Measurements from ENCODE around the gene RGS10. TPM values are rescaled to one million over a fixed set of nuclear protein-coding genes. Genes with fewer than 3 reads are reported as not detected.

The RGS10 gene
- total and polyA plus RNA-seq, 2 experiments from 2014 or later: 26.9 to 40.3 TPM

- Histone ChIP-seq H3K27ac (no peak overlapping the region), H3K36me3 (ENCODE audit: low read depth) (no peaks in the 10 kb centered on the region), H3K9me2 (ENCODE audit: insufficient read depth) (no peaks in the 10 kb centered on the region), H3F3A (ENCODE audit: insufficient read depth) (no peaks in the 10 kb centered on the region), H3K9me3 (ENCODE audit: low read depth) (no peaks in the 10 kb centered on the region), H3K4me3 (no peak overlapping the region), H2AFZ (no peak overlapping the region), H3K9ac (no peak overlapping the region), H3K4me2 (ENCODE audit: unreplicated experiment) (no peak overlapping the region), H3K79me2 (ENCODE audit: insufficient read depth) (no peaks in the 10 kb centered on the region), H3K4me1 (ENCODE audit: insufficient read depth) (no peaks in the 10 kb centered on the region), H4K20me1 (ENCODE audit: insufficient read depth) (no peaks in the 10 kb centered on the region), H3K27me3 (replicated peaks; ENCODE audit: insufficient read depth) (peaks cover 58% of the 10 kb centered on the region)
- 65 to 72% methylated on average over 10 of the region's 10 CpGs for WGBS, 2 experiments (ENCODE audit: low coverage in 1 of 2, low lambda C conversion rate in 2 of 2, missing lambda C conversion rate in 2 of 2)
- TF ChIP-seq EZH2phosphoT487 (IDR thresholded peaks at IDR 0.05; ENCODE audit: insufficient read depth, low read depth) (no peak), EZH2 (IDR thresholded peaks at IDR 0.05; ENCODE audit: insufficient read depth, poor library complexity, severe bottlenecking) (no peak)
- in situ Hi-C loops (cut with MboI): no loop called here
- DNase-seq: no peak
These were observed 67.9 kb downstream of the RGS10 start for GRCh38 chr10:119474606-119475005.

DNA sequence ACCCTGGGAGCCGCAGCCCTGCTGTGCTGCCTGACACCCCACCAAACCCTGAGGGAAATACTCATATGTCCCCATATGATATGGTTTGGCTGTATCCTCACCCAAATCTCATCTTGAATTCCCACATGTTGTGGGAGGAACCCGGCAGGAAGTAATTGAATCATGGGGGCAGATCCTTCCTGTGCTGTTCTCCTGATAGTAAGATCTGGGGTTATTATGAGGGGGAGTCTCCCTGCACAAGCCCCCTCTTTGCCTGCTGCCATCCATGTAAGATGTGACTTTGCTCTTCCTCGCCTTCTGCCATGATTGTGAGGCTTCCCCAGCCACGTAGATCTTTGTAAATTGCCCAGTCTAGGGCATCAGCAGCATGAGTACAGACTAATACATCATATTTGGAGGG is 68.7 kb downstream of the RGS10 start:
- no peak overlapping the region for H3K4me3 ChIP-seq
- no peaks in the 10 kb centered on the region for H3K79me2 ChIP-seq (ENCODE audit: insufficient read depth)
- H3K4me2 ChIP-seq (ENCODE audit: unreplicated experiment): no peak overlapping the region
- 60% methylated on average over 4 of the region's 4 CpGs for WGBS, 2 experiments (ENCODE audit: low coverage in 1 of 2, low lambda C conversion rate in 2 of 2, missing lambda C conversion rate in 2 of 2)
- no peaks in the 10 kb centered on the region for H3K9me2 ChIP-seq (ENCODE audit: insufficient read depth)
- no peaks in the 10 kb centered on the region for H3K9me3 ChIP-seq (ENCODE audit: low read depth)
- no peak overlapping the region for H3K9ac ChIP-seq
- H3K36me3 ChIP-seq (ENCODE audit: low read depth): no peaks in the 10 kb centered on the region
- in situ Hi-C loops (cut with MboI): no loop called here
- no peak for DNase-seq
- no peak overlapping the region for H3K27ac ChIP-seq
- peaks cover 56% of the 10 kb centered on the region for H3K27me3 ChIP-seq (replicated peaks; ENCODE audit: insufficient read depth)
- no peak overlapping the region for H2AFZ ChIP-seq
- TF ChIP-seq EZH2phosphoT487 (IDR thresholded peaks at IDR 0.05; ENCODE audit: insufficient read depth, low read depth): no peak
- no peak for TF ChIP-seq EZH2 (IDR thresholded peaks at IDR 0.05; ENCODE audit: insufficient read depth, poor library complexity, severe bottlenecking)
- no peaks in the 10 kb centered on the region for H3F3A ChIP-seq (ENCODE audit: insufficient read depth)
- H4K20me1 ChIP-seq (ENCODE audit: insufficient read depth): no peaks in the 10 kb centered on the region
- H3K4me1 ChIP-seq (ENCODE audit: insufficient read depth): no peaks in the 10 kb centered on the region

DNA sequence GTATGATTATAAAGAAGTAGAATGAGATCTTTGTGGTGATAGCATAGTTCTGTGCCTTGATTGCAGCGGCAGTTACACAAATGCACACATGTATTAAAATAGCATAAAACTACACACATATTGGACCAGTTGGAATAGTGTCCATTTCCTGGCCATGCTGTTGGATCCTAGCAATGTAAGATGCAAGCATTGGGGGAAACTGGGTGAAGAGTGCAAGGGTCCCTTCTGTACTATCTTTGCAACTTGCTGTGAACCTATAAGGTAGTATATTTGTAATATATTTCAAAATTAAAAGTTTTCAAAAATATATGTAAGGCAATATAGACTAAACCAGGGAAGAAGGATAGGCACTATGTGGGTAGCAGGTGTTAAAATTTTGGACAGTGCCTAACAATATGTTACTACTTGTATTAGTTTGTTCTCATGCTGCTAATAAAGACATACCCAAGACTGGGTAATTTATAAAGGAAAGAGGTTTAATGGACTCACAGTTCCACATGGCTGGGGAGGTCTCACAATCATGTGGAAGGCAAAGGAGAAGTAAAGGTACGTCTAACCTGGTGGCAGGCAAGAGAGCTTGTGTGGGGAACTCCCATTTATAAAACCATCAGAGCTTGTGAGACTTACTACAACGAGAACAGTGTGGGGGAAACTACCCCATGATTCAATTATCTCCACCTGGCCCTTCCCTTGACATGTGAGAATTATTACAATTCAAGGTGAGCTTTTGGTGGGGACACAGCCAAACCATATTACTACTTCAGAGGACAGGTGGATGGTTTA is 71.4 kb downstream of the RGS10 start:
- H3K27me3 ChIP-seq (replicated peaks; ENCODE audit: insufficient read depth): peaks cover 37% of the 10 kb centered on the region
- H3K79me2 ChIP-seq (ENCODE audit: insufficient read depth): no peaks in the 10 kb centered on the region
- no peaks in the 10 kb centered on the region for H3K36me3 ChIP-seq (ENCODE audit: low read depth)
- no peak overlapping the region for H3K4me3 ChIP-seq
- H3K9me3 ChIP-seq (ENCODE audit: low read depth): no peaks in the 10 kb centered on the region
- no peaks in the 10 kb centered on the region for H4K20me1 ChIP-seq (ENCODE audit: insufficient read depth)
- no peaks in the 10 kb centered on the region for H3K4me1 ChIP-seq (ENCODE audit: insufficient read depth)
- WGBS, 2 experiments (ENCODE audit: low coverage in 1 of 2, low lambda C conversion rate in 2 of 2, missing lambda C conversion rate in 2 of 2): 42 to 55% methylated on average over 3 of the region's 3 CpGs
- no peak overlapping the region for H3K27ac ChIP-seq
- no peaks in the 10 kb centered on the region for H3K9me2 ChIP-seq (ENCODE audit: insufficient read depth)
- H2AFZ ChIP-seq: no peak overlapping the region
- no peak for TF ChIP-seq EZH2 (IDR thresholded peaks at IDR 0.05; ENCODE audit: insufficient read depth, poor library complexity, severe bottlenecking)
- no peak for TF ChIP-seq EZH2phosphoT487 (IDR thresholded peaks at IDR 0.05; ENCODE audit: insufficient read depth, low read depth)
- no peak overlapping the region for H3K4me2 ChIP-seq (ENCODE audit: unreplicated experiment)
- no peaks in the 10 kb centered on the region for H3F3A ChIP-seq (ENCODE audit: insufficient read depth)
- no peak for DNase-seq
- no peak overlapping the region for H3K9ac ChIP-seq
- in situ Hi-C loops (cut with MboI): no loop called here

GRCh38 chr10:119469846-119470245 is 72.7 kb downstream of the RGS10 start:
- H3K27ac ChIP-seq: no peak overlapping the region
- DNase-seq: no peak
- no peak overlapping the region for H3K4me2 ChIP-seq (ENCODE audit: unreplicated experiment)
- peaks cover 25% of the 10 kb centered on the region for H3K27me3 ChIP-seq (replicated peaks; ENCODE audit: insufficient read depth)
- TF ChIP-seq EZH2phosphoT487 (IDR thresholded peaks at IDR 0.05; ENCODE audit: insufficient read depth, low read depth) (no peak), EZH2 (IDR thresholded peaks at IDR 0.05; ENCODE audit: insufficient read depth, poor library complexity, severe bottlenecking) (no peak)
- H3K79me2 ChIP-seq (ENCODE audit: insufficient read depth): no peaks in the 10 kb centered on the region
- no peak overlapping the region for H2AFZ ChIP-seq
- in situ Hi-C loops (cut with MboI): no loop called here
- H3F3A ChIP-seq (ENCODE audit: insufficient read depth): no peaks in the 10 kb centered on the region
- H4K20me1 ChIP-seq (ENCODE audit: insufficient read depth): no peaks in the 10 kb centered on the region
- no peak overlapping the region for H3K9ac ChIP-seq
- no peaks in the 10 kb centered on the region for H3K9me2 ChIP-seq (ENCODE audit: insufficient read depth)
- WGBS, 2 experiments (ENCODE audit: low coverage in 1 of 2, low lambda C conversion rate in 2 of 2, missing lambda C conversion rate in 2 of 2): 43 to 60% methylated on average over 7 of the region's 7 CpGs
- H3K9me3 ChIP-seq (ENCODE audit: low read depth): no peaks in the 10 kb centered on the region
- no peaks in the 10 kb centered on the region for H3K4me1 ChIP-seq (ENCODE audit: insufficient read depth)
- no peak overlapping the region for H3K4me3 ChIP-seq
- H3K36me3 ChIP-seq (ENCODE audit: low read depth): no peaks in the 10 kb centered on the region

Measured in GM23248 (cell line).